Fibroblast of lung (primary cell): ENCODE data around the gene RPS15. TPM values are rescaled to one million over a fixed set of nuclear protein-coding genes. Genes with fewer than 3 reads are reported as not detected.

Experiments
- DNase-seq, 2 donors: peaks; one replicate each; pipeline versions ENCODE4 v3.0.0 to v3.0.0-alpha.2; 2010; ENCODE audit warnings: low read depth in 2 of 2
- H2AFZ ChIP-seq: 2 replicates; pipeline ENCODE4 v1.5.1; 2012; ENCODE audit warnings: low read length, control low read depth, inconsistent platforms
- H3K27ac ChIP-seq: 2 replicates; pipeline ENCODE4 v1.5.1; 2011; ENCODE audit warnings: low read length, control low read depth; ENCODE audit not compliant: insufficient read depth
- H3K27me3 ChIP-seq: 2 replicates; pipeline ENCODE4 v1.5.1; 2011; ENCODE audit warnings: mild to moderate bottlenecking, low read length; ENCODE audit not compliant: control insufficient read depth, insufficient read depth
- H3K36me3 ChIP-seq: 2 replicates; pipeline ENCODE4 v1.5.1; 2011; ENCODE audit warnings: low read length; ENCODE audit not compliant: control insufficient read depth, insufficient read depth
- H3K4me1 ChIP-seq: 2 replicates; pipeline ENCODE4 v1.5.1; 2011; ENCODE audit warnings: low read length; ENCODE audit not compliant: control insufficient read depth, insufficient read depth; ENCODE audit errors: extremely low read depth
- H3K4me2 ChIP-seq: 2 replicates; pipeline ENCODE4 v1.5.1; 2011; ENCODE audit warnings: low read length, control low read depth; ENCODE audit not compliant: insufficient read depth; ENCODE audit errors: extremely low read depth
- H3K4me3 ChIP-seq, 4 experiments: fragments of 200-600 bp in 1 of 4; sonication (generic) in 1 of 4; replicated peaks in 1 of 4; 2 replicates each; pipeline ENCODE4 v1.5.1; 2011 to 2016; ENCODE audit warnings: low read length in 4 of 4, low read depth in 3 of 4, mild to moderate bottlenecking in 3 of 4, control low read depth in 2 of 4, inconsistent platforms in 1 of 4, mixed read lengths in 1 of 4; ENCODE audit not compliant: insufficient read depth in 1 of 4; ENCODE audit errors: control extremely low read depth in 1 of 4
- H3K79me2 ChIP-seq: 2 replicates; pipeline ENCODE4 v1.5.1; 2012; ENCODE audit warnings: mild to moderate bottlenecking, low read length, inconsistent platforms; ENCODE audit not compliant: control insufficient read depth, insufficient read depth
- H3K9ac ChIP-seq: 2 replicates; pipeline ENCODE4 v1.5.1; 2011; ENCODE audit warnings: mild to moderate bottlenecking, low read length, control low read depth; ENCODE audit not compliant: insufficient read depth
- H3K9me3 ChIP-seq: 2 replicates; pipeline ENCODE4 v1.5.1; 2012; ENCODE audit warnings: low read depth, low read length; ENCODE audit not compliant: control insufficient read depth, insufficient read depth
- H4K20me1 ChIP-seq: 2 replicates; pipeline ENCODE4 v1.5.1; 2011; ENCODE audit warnings: low read length; ENCODE audit not compliant: control insufficient read depth, insufficient read depth; ENCODE audit errors: extremely low read depth
- CTCF ChIP-seq, 2 donors: IDR thresholded peaks in 1 of 2; conservative IDR thresholded peaks in 1 of 2; 1 replicate in 1 of 2; 2 replicates in 1 of 2; pipeline ENCODE4 v1.5.1; 2011 to 2012; ENCODE audit warnings: low read length in 2 of 2, control low read depth in 1 of 2, inconsistent platforms in 1 of 2, low read depth in 1 of 2, mild to moderate bottlenecking in 1 of 2
- EZH2 ChIP-seq: IDR thresholded peaks from 2 replicates; pipeline ENCODE4 v1.5.1; 2012; ENCODE audit warnings: low read length, control low read depth, mild to moderate bottlenecking; ENCODE audit errors: missing control alignments
- polyA plus RNA-seq, 2 donors: library from polyadenylated mRNA; depleted of rRNA in 1 of 2; stranded (reverse) in 1 of 2; unstranded in 1 of 2; fragments of >200 nt; gene quantifications; 2 replicates each; pipeline ENCODE4 v1.2.1, GENCODE V29; 2011 to 2012; ENCODE audit warnings: missing spikeins in 1 of 2
- total RNA-seq: library from RNA; depleted of rRNA; stranded (reverse); fragments of >200 nt; gene quantifications from 2 replicates; pipeline ENCODE4 v1.2.1, GENCODE V29; 2014

RPS15 gene
- total and polyA plus RNA-seq, 2 donors (not counting 1 experiment from before 2014, with no cell fraction given): 369 to 878 TPM

- Histone ChIP-seq H3K4me2 (peak overlapping the region; percentile 17), H3K9me3 (no peaks in the 10 kb centered on the region), H3K9ac (no peak overlapping the region), H3K36me3 (no peaks in the 10 kb centered on the region), H4K20me1 (no peaks in the 10 kb centered on the region), H3K27me3 (no peaks in the 10 kb centered on the region), H3K4me1 (no peaks in the 10 kb centered on the region), H3K27ac (no peak overlapping the region), H2AFZ (no peak overlapping the region), H3K4me3 (peak overlapping the region in 2 of 4 experiments; percentile 38 to 77), H3K79me2 (no peaks in the 10 kb centered on the region)
- no peak for DNase-seq
- no peak for TF ChIP-seq EZH2
- TF ChIP-seq CTCF (conservative IDR thresholded peaks at IDR 0.05 in 1 of 2, IDR thresholded peaks at IDR 0.05 in 1 of 2; ENCODE audit: low read depth in 1 of 2, low read length in 2 of 2): no peak
Measured at GRCh38 chr19:1401889-1402217, 36.3 kb upstream of the RPS15 start.

GRCh38 chr19:1402411-1403070 lies 35.7 kb upstream of the RPS15 start:
- TF ChIP-seq EZH2 (no peak), CTCF (conservative IDR thresholded peaks at IDR 0.05 in 1 of 2, IDR thresholded peaks at IDR 0.05 in 1 of 2; ENCODE audit: low read depth in 1 of 2, low read length in 2 of 2) (no peak)
- H2AFZ ChIP-seq: peak overlapping the region; percentile 35
- H3K27me3 ChIP-seq: no peaks in the 10 kb centered on the region
- no peak overlapping the region for H3K27ac ChIP-seq
- peak overlapping the region in 1 of 4 experiments; percentile 11 for H3K4me3 ChIP-seq
- no peaks in the 10 kb centered on the region for H3K9me3 ChIP-seq
- no peaks in the 10 kb centered on the region for H3K4me1 ChIP-seq
- no peaks in the 10 kb centered on the region for H4K20me1 ChIP-seq
- DNase-seq: no peak
- H3K36me3 ChIP-seq: no peaks in the 10 kb centered on the region
- no peak overlapping the region for H3K9ac ChIP-seq
- H3K79me2 ChIP-seq: no peaks in the 10 kb centered on the region
- H3K4me2 ChIP-seq: no peak overlapping the region

- Histone ChIP-seq H2AFZ (peak overlapping the region; percentile 46), H3K4me1 (peaks cover 20% of the 10 kb centered on the region), H3K27ac (peak overlapping the region; percentile 74), H3K4me3 (peak overlapping the region; percentile 52 to 65 (median 57)), H3K9me3 (no peaks in the 10 kb centered on the region), H4K20me1 (peaks cover 3% of the 10 kb centered on the region), H3K79me2 (peaks cover 42% of the 10 kb centered on the region), H3K4me2 (peak overlapping the region; percentile 90), H3K27me3 (no peaks in the 10 kb centered on the region), H3K36me3 (peaks cover 6% of the 10 kb centered on the region), H3K9ac (peak overlapping the region; percentile 69)
- peak; percentile 96 to 98 for DNase-seq
- TF ChIP-seq CTCF (conservative IDR thresholded peaks at IDR 0.05 in 1 of 2, IDR thresholded peaks at IDR 0.05 in 1 of 2; ENCODE audit: low read depth in 1 of 2, low read length in 2 of 2): peak; percentile 23 to 47
- TF ChIP-seq EZH2: no peak
Measured at GRCh38 chr19:1406774-1407527, 31.2 kb upstream of the RPS15 start.
